ENCODE results near the gene CBLN2. TPM values are rescaled to one million over a fixed set of nuclear protein-coding genes. Genes with fewer than 3 reads are reported as not detected.

Gene CBLN2
- total RNA-seq, 1 experiment from 2014 or later, result 7.5 TPM

- Histone ChIP-seq H3K27ac (ENCODE audit: low read depth, low read length, poor library complexity, severe bottlenecking) (no peak overlapping the region), H3K9me3 (ENCODE audit: low read depth, low read length, poor library complexity, severe bottlenecking) (no peaks in the 10 kb centered on the region), H3K4me3 (ENCODE audit: low read depth, low read length, poor library complexity, severe bottlenecking) (no peak overlapping the region), H3K4me1 (ENCODE audit: insufficient read depth, low read length, poor library complexity, severe bottlenecking) (no peaks in the 10 kb centered on the region), H3K27me3 (replicated peaks; ENCODE audit: insufficient read depth, low read depth, low read length, poor library complexity) (no peaks in the 10 kb centered on the region), H3K36me3 (ENCODE audit: insufficient read depth, low read length, poor library complexity, severe bottlenecking) (no peaks in the 10 kb centered on the region)
- POLR2A ChIA-PET (ENCODE audit: low non-redundant PET), result no interaction called here
- no peak for DNase-seq (ENCODE audit: low spot score)
- intact Hi-C loops (cut with micrococcal nuclease; ENCODE audit: unreplicated experiment), result no loop called here
- BruUV-seq (replicated peaks), result no TSS peak
- TF ChIP-seq, protein P1, sequence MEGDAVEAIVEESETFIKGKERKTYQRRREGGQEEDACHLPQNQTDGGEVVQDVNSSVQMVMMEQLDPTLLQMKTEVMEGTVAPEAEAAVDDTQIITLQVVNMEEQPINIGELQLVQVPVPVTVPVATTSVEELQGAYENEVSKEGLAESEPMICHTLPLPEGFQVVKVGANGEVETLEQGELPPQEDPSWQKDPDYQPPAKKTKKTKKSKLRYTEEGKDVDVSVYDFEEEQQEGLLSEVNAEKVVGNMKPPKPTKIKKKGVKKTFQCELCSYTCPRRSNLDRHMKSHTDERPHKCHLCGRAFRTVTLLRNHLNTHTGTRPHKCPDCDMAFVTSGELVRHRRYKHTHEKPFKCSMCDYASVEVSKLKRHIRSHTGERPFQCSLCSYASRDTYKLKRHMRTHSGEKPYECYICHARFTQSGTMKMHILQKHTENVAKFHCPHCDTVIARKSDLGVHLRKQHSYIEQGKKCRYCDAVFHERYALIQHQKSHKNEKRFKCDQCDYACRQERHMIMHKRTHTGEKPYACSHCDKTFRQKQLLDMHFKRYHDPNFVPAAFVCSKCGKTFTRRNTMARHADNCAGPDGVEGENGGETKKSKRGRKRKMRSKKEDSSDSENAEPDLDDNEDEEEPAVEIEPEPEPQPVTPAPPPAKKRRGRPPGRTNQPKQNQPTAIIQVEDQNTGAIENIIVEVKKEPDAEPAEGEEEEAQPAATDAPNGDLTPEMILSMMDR (conservative IDR thresholded peaks at IDR 0.05; ENCODE audit: low read depth, low read length), result no peak
- no peak for TF ChIP-seq EZH2 (IDR thresholded peaks at IDR 0.05; ENCODE audit: borderline replicate concordance, low read depth, low read length, poor library complexity, severe bottlenecking)
- CTCF ChIA-PET, result no interaction called here
These were observed 37.8 kb upstream of the CBLN2 start for GRCh38 chr18:72581976-72582375.

DNA sequence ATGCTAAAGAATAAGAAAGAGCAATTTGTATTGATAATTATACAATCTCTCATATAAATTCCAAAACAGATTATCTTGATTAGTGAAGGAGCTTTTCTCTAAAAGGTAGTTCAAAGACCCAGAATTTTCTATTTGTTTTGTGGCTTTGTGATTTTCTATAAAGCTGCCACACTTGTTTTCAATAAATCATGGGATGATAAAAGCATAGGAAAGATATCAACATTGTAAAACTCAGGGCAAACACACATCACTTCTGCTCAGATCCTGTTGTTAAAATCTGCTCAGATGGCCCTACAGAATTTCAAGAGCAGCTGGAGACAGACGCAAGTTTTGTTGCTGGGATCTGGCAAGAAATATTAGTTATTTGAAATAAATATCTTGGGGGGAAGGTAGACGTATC is 28.8 kb upstream of the CBLN2 start:
- no peaks in the 10 kb centered on the region for H3K4me1 ChIP-seq (ENCODE audit: insufficient read depth, low read length, poor library complexity, severe bottlenecking)
- no peaks in the 10 kb centered on the region for H3K9me3 ChIP-seq (ENCODE audit: low read depth, low read length, poor library complexity, severe bottlenecking)
- no peak overlapping the region for H3K4me3 ChIP-seq (ENCODE audit: low read depth, low read length, poor library complexity, severe bottlenecking)
- CTCF ChIA-PET, result no interaction called here
- DNase-seq (ENCODE audit: low spot score), result no peak
- no peaks in the 10 kb centered on the region for H3K27me3 ChIP-seq (replicated peaks; ENCODE audit: insufficient read depth, low read depth, low read length, poor library complexity)
- no peak overlapping the region for H3K27ac ChIP-seq (ENCODE audit: low read depth, low read length, poor library complexity, severe bottlenecking)
- H3K36me3 ChIP-seq (ENCODE audit: insufficient read depth, low read length, poor library complexity, severe bottlenecking), result no peaks in the 10 kb centered on the region
- intact Hi-C loops (cut with micrococcal nuclease; ENCODE audit: unreplicated experiment), result no loop called here
- BruUV-seq (replicated peaks), result no TSS peak
- POLR2A ChIA-PET (ENCODE audit: low non-redundant PET), result interaction anchor here (0.7 kb wide), 1 partner anchor 1457 kb away, joined by 3 read pairs; no protein-coding TSS in a partner anchor
- TF ChIP-seq EZH2 (IDR thresholded peaks at IDR 0.05; ENCODE audit: borderline replicate concordance, low read depth, low read length, poor library complexity, severe bottlenecking), result no peak
- TF ChIP-seq, protein P1 (conservative IDR thresholded peaks at IDR 0.05; ENCODE audit: low read depth, low read length), result no peak

- H3K27ac ChIP-seq (ENCODE audit: low read depth, low read length, poor library complexity, severe bottlenecking), result no peak overlapping the region
- H3K9me3 ChIP-seq (ENCODE audit: low read depth, low read length, poor library complexity, severe bottlenecking), result peaks cover 6% of the 10 kb centered on the region
- no peak overlapping the region for H3K4me3 ChIP-seq (ENCODE audit: low read depth, low read length, poor library complexity, severe bottlenecking)
- no TSS peak for BruUV-seq (replicated peaks)
- POLR2A ChIA-PET (ENCODE audit: low non-redundant PET), result no interaction called here
- no peaks in the 10 kb centered on the region for H3K36me3 ChIP-seq (ENCODE audit: insufficient read depth, low read length, poor library complexity, severe bottlenecking)
- no peak for DNase-seq (ENCODE audit: low spot score)
- intact Hi-C loops (cut with micrococcal nuclease; ENCODE audit: unreplicated experiment), result no loop called here
- H3K4me1 ChIP-seq (ENCODE audit: insufficient read depth, low read length, poor library complexity, severe bottlenecking), result no peaks in the 10 kb centered on the region
- no peaks in the 10 kb centered on the region for H3K27me3 ChIP-seq (replicated peaks; ENCODE audit: insufficient read depth, low read depth, low read length, poor library complexity)
- CTCF ChIA-PET, result no interaction called here
- TF ChIP-seq, protein P1 (conservative IDR thresholded peaks at IDR 0.05; ENCODE audit: low read depth, low read length), result no peak
- TF ChIP-seq EZH2 (IDR thresholded peaks at IDR 0.05; ENCODE audit: borderline replicate concordance, low read depth, low read length, poor library complexity, severe bottlenecking), result no peak
These were observed 22.1 kb upstream of the CBLN2 start for GRCh38 chr18:72566290-72566689.
